Epithelial cell of proximal tubule (primary cell): ENCODE measurements around the gene RIBC1. TPM values are rescaled to one million over a fixed set of nuclear protein-coding genes. Genes with fewer than 3 reads are reported as not detected.

Experiments
- total RNA-seq: library from RNA; depleted of rRNA; stranded (reverse); fragments of >200 nt; gene quantifications from 2 replicates; pipeline ENCODE4 v1.2.3, GENCODE V29; 2015

The RIBC1 gene
- total RNA-seq, 1 donor from 2014 or later = 0.92 TPM

Other genes starting within 250 kb of the RIBC1 start
- gene KDM5C, start 197.7 kb upstream of the RIBC1 start, total RNA-seq = 39.2 and 60.0 TPM in 2 replicates
- 3.9 and 4.5 TPM in 2 replicates for gene IQSEC2, start 141.3 kb upstream of the RIBC1 start, total RNA-seq
- 40.0 and 45.1 TPM in 2 replicates for gene SMC1A, start 219 bp upstream of the RIBC1 start, total RNA-seq
- 99.2 and 102 TPM in 2 replicates for gene HSD17B10, start 11.5 kb downstream of the RIBC1 start, total RNA-seq